Measurements from ENCODE around the gene GPS1.
A peak's percentile ranks its signal among the peaks of the same experiment; 100 is the strongest.

Gene GPS1

DNA sequence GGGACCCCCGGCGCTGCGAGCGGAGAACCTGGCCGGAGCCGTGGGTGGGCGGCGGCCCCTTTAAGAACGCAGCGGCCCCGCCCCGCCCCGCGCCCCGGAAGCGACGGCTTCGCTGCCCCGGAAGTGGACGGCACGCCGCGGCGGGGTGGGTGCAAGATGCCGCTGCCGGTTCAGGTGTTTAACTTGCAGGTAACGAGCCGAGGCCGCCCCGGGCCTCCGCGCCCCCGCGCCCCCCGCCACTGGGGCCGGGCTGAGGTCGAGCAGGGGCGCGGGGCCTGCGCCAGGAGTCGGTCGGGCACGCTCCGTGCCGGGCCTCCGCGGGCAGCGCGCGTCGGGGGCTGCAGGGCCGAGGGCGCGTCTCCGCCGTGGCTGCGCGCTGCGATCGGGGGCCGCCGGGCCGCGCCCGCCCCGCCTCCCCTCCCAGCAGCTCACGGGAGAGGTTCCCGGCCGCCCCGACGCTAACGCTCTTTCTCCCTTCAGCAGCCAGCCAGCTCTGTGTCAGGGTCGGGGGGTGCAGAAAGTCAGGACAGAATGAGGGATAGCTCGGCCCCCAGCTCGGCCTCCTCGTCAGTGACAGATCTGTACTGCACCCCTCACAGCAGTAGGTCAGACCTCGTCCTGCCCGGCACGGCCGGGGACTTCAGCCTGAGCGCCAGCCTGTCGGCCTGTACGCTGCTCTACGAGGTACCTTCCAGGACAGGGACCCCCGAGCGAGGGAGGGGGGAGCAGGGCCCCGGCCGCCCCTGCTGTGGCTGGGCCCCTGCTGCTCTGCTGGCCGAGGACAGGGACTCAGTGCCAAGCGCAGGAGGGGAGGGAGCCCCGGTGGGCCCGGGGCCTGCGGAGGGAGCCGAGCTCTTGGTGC is at the start of gene GPS1, which contains the start of gene RFNG:
Gene GPS1, plus strand, starts transcription at position 123 of the 862 bp plus-strand sequence. Its CDS starts 34 bp downstream, at position 157.
Gene RFNG, minus strand, starts transcription at position 36 of the 862 bp plus-strand sequence. CDS start 45 bp downstream, outside the sequence.
- H3K4me3 ChIP-seq (ENCODE audit: low read depth, low read length) = peak within 1 kb of the TSS; percentile 89
- DNase-seq (ENCODE audit: low read depth) = no peak
- TF ChIP-seq, protein P1, sequence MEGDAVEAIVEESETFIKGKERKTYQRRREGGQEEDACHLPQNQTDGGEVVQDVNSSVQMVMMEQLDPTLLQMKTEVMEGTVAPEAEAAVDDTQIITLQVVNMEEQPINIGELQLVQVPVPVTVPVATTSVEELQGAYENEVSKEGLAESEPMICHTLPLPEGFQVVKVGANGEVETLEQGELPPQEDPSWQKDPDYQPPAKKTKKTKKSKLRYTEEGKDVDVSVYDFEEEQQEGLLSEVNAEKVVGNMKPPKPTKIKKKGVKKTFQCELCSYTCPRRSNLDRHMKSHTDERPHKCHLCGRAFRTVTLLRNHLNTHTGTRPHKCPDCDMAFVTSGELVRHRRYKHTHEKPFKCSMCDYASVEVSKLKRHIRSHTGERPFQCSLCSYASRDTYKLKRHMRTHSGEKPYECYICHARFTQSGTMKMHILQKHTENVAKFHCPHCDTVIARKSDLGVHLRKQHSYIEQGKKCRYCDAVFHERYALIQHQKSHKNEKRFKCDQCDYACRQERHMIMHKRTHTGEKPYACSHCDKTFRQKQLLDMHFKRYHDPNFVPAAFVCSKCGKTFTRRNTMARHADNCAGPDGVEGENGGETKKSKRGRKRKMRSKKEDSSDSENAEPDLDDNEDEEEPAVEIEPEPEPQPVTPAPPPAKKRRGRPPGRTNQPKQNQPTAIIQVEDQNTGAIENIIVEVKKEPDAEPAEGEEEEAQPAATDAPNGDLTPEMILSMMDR (IDR thresholded peaks at IDR 0.05; ENCODE audit: control insufficient read depth, extremely low read depth, insufficient read depth) = no peak

DNA sequence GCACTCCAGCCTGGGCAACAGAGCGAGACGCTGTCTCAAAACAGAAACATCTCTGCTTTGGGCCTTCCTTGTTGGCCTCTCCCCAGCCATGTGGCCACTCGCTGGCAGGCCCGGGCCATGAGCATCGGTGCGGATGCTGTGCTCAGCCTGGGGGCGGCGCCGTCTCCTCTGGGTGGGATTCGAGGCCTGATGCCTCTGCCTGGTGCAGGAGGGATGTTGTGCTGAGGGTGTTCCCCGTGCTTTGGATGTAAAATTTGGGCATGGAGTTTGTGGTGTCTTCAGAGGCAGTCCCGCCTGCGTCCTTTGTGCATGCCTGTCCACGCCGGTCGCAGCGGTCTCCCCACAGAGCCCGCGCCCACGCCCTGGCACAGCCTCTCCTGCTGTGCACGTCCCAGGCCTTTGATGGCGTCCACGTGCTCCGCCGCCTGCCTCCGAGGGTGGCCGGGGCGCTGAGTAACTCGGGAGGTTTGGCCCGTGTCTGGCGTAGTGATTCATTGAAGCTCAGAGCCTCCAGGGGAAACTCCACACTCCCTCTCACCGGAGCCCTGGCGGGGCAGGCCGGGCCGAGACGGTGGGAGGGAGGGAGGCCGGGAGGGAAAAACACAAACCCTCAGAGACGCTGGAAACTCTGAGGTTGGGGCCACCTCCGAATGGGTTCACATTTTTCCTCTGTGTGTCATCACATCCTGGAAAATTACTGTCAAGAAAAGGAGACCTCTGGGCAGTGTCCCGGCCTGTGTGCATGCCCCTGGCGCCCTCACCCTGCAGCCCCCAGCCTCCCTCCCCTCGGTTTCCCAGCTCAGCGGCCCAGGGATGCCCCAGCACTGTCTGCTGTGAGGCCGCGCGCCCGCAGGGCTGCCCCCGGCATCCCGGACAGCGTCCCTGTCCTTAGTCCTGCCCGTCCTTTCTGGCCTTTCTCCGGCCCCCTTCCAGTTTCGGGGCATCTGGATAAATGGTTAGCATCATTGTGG is 48.0 kb upstream of the GPS1 start:
- no peak for DNase-seq (ENCODE audit: low read depth)
- TF ChIP-seq, protein P1 (IDR thresholded peaks at IDR 0.05; ENCODE audit: control insufficient read depth, extremely low read depth, insufficient read depth) = no peak
- no peak overlapping the region for H3K4me3 ChIP-seq (ENCODE audit: low read depth, low read length)

GRCh38 chr17:82004517-82005455 is 46.9 kb upstream of the GPS1 start:
- TF ChIP-seq, protein P1 (IDR thresholded peaks at IDR 0.05; ENCODE audit: control insufficient read depth, extremely low read depth, insufficient read depth) = no peak
- no peak for DNase-seq (ENCODE audit: low read depth)
- no peak overlapping the region for H3K4me3 ChIP-seq (ENCODE audit: low read depth, low read length)

DNA sequence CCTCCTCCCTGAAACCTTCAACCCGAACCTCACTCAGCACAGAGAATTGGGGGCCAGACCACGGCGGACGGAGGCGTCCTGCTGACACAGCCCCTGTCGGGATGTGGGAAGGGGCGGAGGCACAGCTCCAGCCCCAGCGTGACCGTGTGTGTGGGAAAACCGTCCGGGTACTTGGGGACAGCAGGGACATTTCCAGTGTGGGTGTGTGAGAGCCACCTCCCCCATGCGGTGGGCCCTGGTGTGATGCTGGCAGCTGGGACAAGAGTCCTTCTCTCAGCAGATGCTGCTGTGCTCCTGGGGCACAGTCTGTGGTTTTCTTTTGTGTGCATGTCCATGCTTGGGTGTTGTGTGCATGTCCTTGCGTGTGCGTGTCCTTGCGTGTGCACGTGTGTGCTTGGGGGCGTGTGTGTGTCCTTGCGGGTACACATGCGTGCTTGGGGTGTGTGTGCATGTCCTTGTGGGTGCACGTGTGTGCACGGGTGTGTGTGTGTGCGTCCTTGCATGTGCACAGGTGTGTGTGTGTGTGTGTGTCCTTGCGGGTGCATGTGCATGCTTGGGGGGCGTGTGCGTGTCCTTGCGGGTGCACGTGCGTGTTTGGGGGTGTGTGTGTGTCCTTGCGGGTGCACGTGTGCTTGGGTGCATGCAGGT is 45.9 kb upstream of the GPS1 start:
- no peak for DNase-seq (ENCODE audit: low read depth)
- TF ChIP-seq, protein P1 (IDR thresholded peaks at IDR 0.05; ENCODE audit: control insufficient read depth, extremely low read depth, insufficient read depth) = no peak
- H3K4me3 ChIP-seq (ENCODE audit: low read depth, low read length) = no peak overlapping the region

GRCh38 chr17:82006468-82007227 is 45.0 kb upstream of the GPS1 start:
- TF ChIP-seq, protein P1 (IDR thresholded peaks at IDR 0.05; ENCODE audit: control insufficient read depth, extremely low read depth, insufficient read depth) = no peak
- no peak overlapping the region for H3K4me3 ChIP-seq (ENCODE audit: low read depth, low read length)
- no peak for DNase-seq (ENCODE audit: low read depth)
